HEK293T (cell line): ENCODE measurements around the gene SNX20.

Experiments
- ARNT ChIP-seq: fragments of 450-650 bp; IDR thresholded peaks from 2 replicates; pipeline ENCODE4 v1.6.1; 2017; ENCODE audit warnings: mild to moderate bottlenecking
- BHLHE40 ChIP-seq: fragments of 450-650 bp; IDR thresholded peaks from 2 replicates; pipeline ENCODE4 v1.6.1; 2016; ENCODE audit warnings: mild to moderate bottlenecking, moderate library complexity, borderline replicate concordance
- CTBP1 ChIP-seq: fragments of 450-650 bp; IDR thresholded peaks from 2 replicates; pipeline ENCODE4 v1.6.1; 2016; ENCODE audit warnings: borderline replicate concordance
- ELF4 ChIP-seq: fragments of 450-650 bp; IDR thresholded peaks from 2 replicates; pipeline ENCODE4 v1.6.1; 2017; ENCODE audit warnings: antibody characterized with exemption
- FOXK2 ChIP-seq: fragments of 450-650 bp; IDR thresholded peaks from 2 replicates; pipeline ENCODE4 v1.6.1; 2016; ENCODE audit warnings: mild to moderate bottlenecking
- FOXM1 ChIP-seq: fragments of 450-650 bp; IDR thresholded peaks from 2 replicates; pipeline ENCODE4 v1.6.1; 2017; ENCODE audit warnings: mild to moderate bottlenecking, borderline replicate concordance
- HDGF ChIP-seq: fragments of 450-650 bp; IDR thresholded peaks from 2 replicates; pipeline ENCODE4 v1.6.1; 2017; ENCODE audit warnings: antibody characterized with exemption, borderline replicate concordance
- LEF1 ChIP-seq: fragments of 450-650 bp; IDR thresholded peaks from 2 replicates; pipeline ENCODE4 v1.6.1; 2017; ENCODE audit warnings: mild to moderate bottlenecking, borderline replicate concordance
- NFRKB ChIP-seq: fragments of 450-650 bp; IDR thresholded peaks from 2 replicates; pipeline ENCODE4 v1.6.1; 2016; ENCODE audit warnings: mild to moderate bottlenecking, moderate library complexity
- SP1 ChIP-seq: fragments of 450-650 bp; IDR thresholded peaks from 2 replicates; pipeline ENCODE4 v1.6.1; 2017
- SUZ12 ChIP-seq: fragments of 450-650 bp; IDR thresholded peaks from 2 replicates; pipeline ENCODE4 v1.6.1; 2016; ENCODE audit warnings: mild to moderate bottlenecking
- TARDBP ChIP-seq: fragments of 450-650 bp; IDR thresholded peaks from 2 replicates; pipeline ENCODE4 v1.6.1; 2016
- ZNF384 ChIP-seq: fragments of 450-650 bp; IDR thresholded peaks from 2 replicates; pipeline ENCODE4 v1.6.1; 2016
- TF ChIP-seq, protein P1 (sequence below): fragments of 450-650 bp; IDR thresholded peaks from 2 replicates; pipeline ENCODE4 v1.6.1; 2016

GRCh38 chr16:50718061-50718760 lies 37.1 kb upstream of the SNX20 start:
- no peak for TF ChIP-seq FOXM1
- no peak for TF ChIP-seq ZNF384
- no peak for TF ChIP-seq SP1
- TF ChIP-seq SUZ12: no peak
- no peak for TF ChIP-seq HDGF
- no peak for TF ChIP-seq BHLHE40
- no peak for TF ChIP-seq FOXK2
- TF ChIP-seq ELF4: no peak
- no peak for TF ChIP-seq LEF1
- no peak for TF ChIP-seq TARDBP
- no peak for TF ChIP-seq ARNT
- no peak for TF ChIP-seq NFRKB
- TF ChIP-seq, protein P1, sequence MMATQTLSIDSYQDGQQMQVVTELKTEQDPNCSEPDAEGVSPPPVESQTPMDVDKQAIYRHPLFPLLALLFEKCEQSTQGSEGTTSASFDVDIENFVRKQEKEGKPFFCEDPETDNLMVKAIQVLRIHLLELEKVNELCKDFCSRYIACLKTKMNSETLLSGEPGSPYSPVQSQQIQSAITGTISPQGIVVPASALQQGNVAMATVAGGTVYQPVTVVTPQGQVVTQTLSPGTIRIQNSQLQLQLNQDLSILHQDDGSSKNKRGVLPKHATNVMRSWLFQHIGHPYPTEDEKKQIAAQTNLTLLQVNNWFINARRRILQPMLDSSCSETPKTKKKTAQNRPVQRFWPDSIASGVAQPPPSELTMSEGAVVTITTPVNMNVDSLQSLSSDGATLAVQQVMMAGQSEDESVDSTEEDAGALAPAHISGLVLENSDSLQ: no peak
- no peak for TF ChIP-seq CTBP1
